ENCODE results near the gene PKNOX2.

The PKNOX2 gene

DNA sequence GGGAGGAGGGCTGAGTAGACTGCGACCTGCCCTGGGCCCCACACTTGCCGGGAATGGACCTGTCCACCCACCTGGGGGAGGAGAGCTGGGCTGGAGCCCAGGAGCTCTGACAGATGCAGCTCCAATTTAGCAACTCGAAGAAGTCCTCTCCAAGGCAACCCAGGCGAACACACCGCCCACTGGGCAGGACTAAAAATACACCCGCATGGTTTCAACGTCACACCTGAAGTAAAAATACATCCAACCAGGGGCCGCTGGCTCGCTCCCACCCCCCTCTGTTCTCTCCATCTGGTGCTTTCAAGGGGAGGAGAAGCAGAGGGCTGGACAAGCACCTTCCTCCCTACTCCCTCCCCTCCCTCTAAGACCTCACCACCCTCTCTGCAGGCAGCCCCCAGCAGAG, 211.6 kb downstream of the PKNOX2 start:
- Histone ChIP-seq H3K4me3 (ENCODE audit: low read length) (no peak overlapping the region), H3K36me3 (replicated peaks; ENCODE audit: low read depth, low read length) (no peaks in the 10 kb centered on the region), H3K79me2 (ENCODE audit: low read length) (no peaks in the 10 kb centered on the region), H3K9me3 (ENCODE audit: insufficient read depth, low read length) (no peaks in the 10 kb centered on the region), H3K27me3 (ENCODE audit: low read depth, low read length) (peaks cover 44% of the 10 kb centered on the region), H4K20me1 (ENCODE audit: insufficient read depth, low read length) (no peaks in the 10 kb centered on the region), H3K27ac (ENCODE audit: low read length) (no peak overlapping the region), H3K4me2 (ENCODE audit: low read length) (no peak overlapping the region), H2AFZ (ENCODE audit: low read depth, low read length) (no peak overlapping the region), H3K9ac (ENCODE audit: low read length) (no peak overlapping the region), H3K4me1 (ENCODE audit: low read length) (no peaks in the 10 kb centered on the region)
- TF ChIP-seq, protein P1, sequence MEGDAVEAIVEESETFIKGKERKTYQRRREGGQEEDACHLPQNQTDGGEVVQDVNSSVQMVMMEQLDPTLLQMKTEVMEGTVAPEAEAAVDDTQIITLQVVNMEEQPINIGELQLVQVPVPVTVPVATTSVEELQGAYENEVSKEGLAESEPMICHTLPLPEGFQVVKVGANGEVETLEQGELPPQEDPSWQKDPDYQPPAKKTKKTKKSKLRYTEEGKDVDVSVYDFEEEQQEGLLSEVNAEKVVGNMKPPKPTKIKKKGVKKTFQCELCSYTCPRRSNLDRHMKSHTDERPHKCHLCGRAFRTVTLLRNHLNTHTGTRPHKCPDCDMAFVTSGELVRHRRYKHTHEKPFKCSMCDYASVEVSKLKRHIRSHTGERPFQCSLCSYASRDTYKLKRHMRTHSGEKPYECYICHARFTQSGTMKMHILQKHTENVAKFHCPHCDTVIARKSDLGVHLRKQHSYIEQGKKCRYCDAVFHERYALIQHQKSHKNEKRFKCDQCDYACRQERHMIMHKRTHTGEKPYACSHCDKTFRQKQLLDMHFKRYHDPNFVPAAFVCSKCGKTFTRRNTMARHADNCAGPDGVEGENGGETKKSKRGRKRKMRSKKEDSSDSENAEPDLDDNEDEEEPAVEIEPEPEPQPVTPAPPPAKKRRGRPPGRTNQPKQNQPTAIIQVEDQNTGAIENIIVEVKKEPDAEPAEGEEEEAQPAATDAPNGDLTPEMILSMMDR (IDR thresholded peaks at IDR 0.05; ENCODE audit: low read depth, low read length) = no peak
- TF ChIP-seq EZH2phosphoT487 (IDR thresholded peaks at IDR 0.05; ENCODE audit: low read depth) = no peak

GRCh38 chr11:125376856-125377255, 212.3 kb downstream of the PKNOX2 start:
- Histone ChIP-seq H3K9ac (ENCODE audit: low read length) (no peak overlapping the region), H3K4me3 (ENCODE audit: low read length) (no peak overlapping the region), H3K79me2 (ENCODE audit: low read length) (no peaks in the 10 kb centered on the region), H3K27ac (ENCODE audit: low read length) (no peak overlapping the region), H3K27me3 (ENCODE audit: low read depth, low read length) (peaks cover 45% of the 10 kb centered on the region), H3K36me3 (replicated peaks; ENCODE audit: low read depth, low read length) (no peaks in the 10 kb centered on the region), H2AFZ (ENCODE audit: low read depth, low read length) (no peak overlapping the region), H4K20me1 (ENCODE audit: insufficient read depth, low read length) (no peaks in the 10 kb centered on the region), H3K9me3 (ENCODE audit: insufficient read depth, low read length) (no peaks in the 10 kb centered on the region), H3K4me2 (ENCODE audit: low read length) (no peak overlapping the region), H3K4me1 (ENCODE audit: low read length) (no peaks in the 10 kb centered on the region)
- TF ChIP-seq EZH2phosphoT487 (IDR thresholded peaks at IDR 0.05; ENCODE audit: low read depth) = no peak
- TF ChIP-seq, protein P1 (IDR thresholded peaks at IDR 0.05; ENCODE audit: low read depth, low read length) = no peak

- Histone ChIP-seq H3K9ac (ENCODE audit: low read length) (no peak overlapping the region), H2AFZ (ENCODE audit: low read depth, low read length) (no peak overlapping the region), H3K27ac (ENCODE audit: low read length) (no peak overlapping the region), H3K27me3 (ENCODE audit: low read depth, low read length) (peaks cover 43% of the 10 kb centered on the region), H3K4me2 (ENCODE audit: low read length) (no peak overlapping the region), H3K4me3 (ENCODE audit: low read length) (no peak overlapping the region), H4K20me1 (ENCODE audit: insufficient read depth, low read length) (no peaks in the 10 kb centered on the region), H3K4me1 (ENCODE audit: low read length) (no peaks in the 10 kb centered on the region), H3K9me3 (ENCODE audit: insufficient read depth, low read length) (no peaks in the 10 kb centered on the region), H3K36me3 (replicated peaks; ENCODE audit: low read depth, low read length) (no peaks in the 10 kb centered on the region), H3K79me2 (ENCODE audit: low read length) (no peaks in the 10 kb centered on the region)
- no peak for TF ChIP-seq EZH2phosphoT487 (IDR thresholded peaks at IDR 0.05; ENCODE audit: low read depth)
- TF ChIP-seq, protein P1 (IDR thresholded peaks at IDR 0.05; ENCODE audit: low read depth, low read length) = no peak
Measured at GRCh38 chr11:125378083-125378482, 213.5 kb downstream of the PKNOX2 start.

DNA sequence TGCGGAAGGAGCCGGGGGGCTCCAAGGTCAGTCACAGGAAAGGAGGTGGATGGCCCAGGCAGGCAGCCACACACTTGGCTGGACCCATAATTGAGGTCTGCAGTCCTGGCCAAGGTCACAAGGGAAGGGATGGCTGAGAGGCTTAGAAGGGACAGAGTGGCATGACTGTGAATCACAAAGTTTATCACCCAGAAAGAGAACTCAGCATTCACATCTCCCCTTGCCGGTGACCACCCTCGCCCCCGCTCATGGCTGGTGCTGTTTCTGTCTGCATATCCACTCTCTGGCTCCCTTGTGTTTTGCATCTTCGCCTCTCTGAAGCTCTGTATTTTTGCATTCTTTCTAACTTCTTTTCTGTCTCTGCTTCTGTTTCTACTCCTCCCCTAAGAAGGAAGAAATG, 214.0 kb downstream of the PKNOX2 start:
- no peaks in the 10 kb centered on the region for H4K20me1 ChIP-seq (ENCODE audit: insufficient read depth, low read length)
- no peaks in the 10 kb centered on the region for H3K4me1 ChIP-seq (ENCODE audit: low read length)
- no peaks in the 10 kb centered on the region for H3K36me3 ChIP-seq (replicated peaks; ENCODE audit: low read depth, low read length)
- H3K27ac ChIP-seq (ENCODE audit: low read length) = no peak overlapping the region
- peaks cover 45% of the 10 kb centered on the region for H3K27me3 ChIP-seq (ENCODE audit: low read depth, low read length)
- no peaks in the 10 kb centered on the region for H3K79me2 ChIP-seq (ENCODE audit: low read length)
- no peaks in the 10 kb centered on the region for H3K9me3 ChIP-seq (ENCODE audit: insufficient read depth, low read length)
- no peak overlapping the region for H3K9ac ChIP-seq (ENCODE audit: low read length)
- H3K4me3 ChIP-seq (ENCODE audit: low read length) = no peak overlapping the region
- H3K4me2 ChIP-seq (ENCODE audit: low read length) = no peak overlapping the region
- H2AFZ ChIP-seq (ENCODE audit: low read depth, low read length) = no peak overlapping the region
- no peak for TF ChIP-seq EZH2phosphoT487 (IDR thresholded peaks at IDR 0.05; ENCODE audit: low read depth)
- TF ChIP-seq, protein P1 (IDR thresholded peaks at IDR 0.05; ENCODE audit: low read depth, low read length) = no peak
